GM12891 (cell line): ENCODE measurements around the gene PLSCR5.

Experiments
- POLR2AphosphoS5 ChIP-seq: IDR thresholded peaks from 2 replicates; pipeline ENCODE4 v1.6.1; 2011; ENCODE audit warnings: low read depth, low read length, control low read depth
- TAF1 ChIP-seq: IDR thresholded peaks from 2 replicates; pipeline ENCODE4 v1.6.1; 2011; ENCODE audit warnings: low read depth, low read length, control low read depth

GRCh38 chr3:146555311-146555710, 49.8 kb downstream of the PLSCR5 start:
- TF ChIP-seq TAF1, result no peak
- no peak for TF ChIP-seq POLR2AphosphoS5
